Measurements from ENCODE around the gene FAM193A.

DNA sequence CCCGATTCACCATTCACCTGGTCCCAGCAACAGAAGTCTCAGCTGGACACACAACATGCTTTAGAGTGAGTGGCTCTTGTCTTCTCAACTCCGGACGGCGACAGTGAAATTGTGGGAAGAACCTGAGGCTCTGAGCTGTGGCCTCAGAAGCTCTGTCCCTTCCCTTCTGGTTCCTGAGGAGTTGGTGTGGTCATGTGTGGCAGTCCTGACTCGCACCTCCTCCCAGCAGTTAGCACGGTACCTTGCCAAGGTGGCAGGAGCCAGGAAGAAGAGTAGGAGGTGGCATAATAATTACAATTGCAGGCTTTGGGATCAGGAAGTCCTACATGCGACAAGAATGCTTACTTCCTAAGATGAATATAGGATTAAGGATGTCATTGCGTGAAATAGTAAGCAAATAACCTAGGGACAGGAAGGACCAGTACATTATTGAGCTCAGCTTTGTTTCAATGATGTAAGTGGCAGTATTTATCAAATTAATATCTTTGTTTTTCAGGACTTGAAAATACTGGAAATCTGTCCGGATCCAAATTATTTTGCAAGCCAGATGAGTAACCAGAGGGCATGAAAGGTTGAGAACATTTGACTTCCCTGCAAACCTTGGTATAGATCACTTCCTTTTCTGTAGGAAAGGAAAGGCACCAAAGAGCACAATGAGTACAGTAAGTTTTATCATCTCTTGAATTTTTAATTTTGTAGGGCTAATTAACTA is 46.5 kb upstream of the FAM193A start:
- TF ChIP-seq, protein P1, sequence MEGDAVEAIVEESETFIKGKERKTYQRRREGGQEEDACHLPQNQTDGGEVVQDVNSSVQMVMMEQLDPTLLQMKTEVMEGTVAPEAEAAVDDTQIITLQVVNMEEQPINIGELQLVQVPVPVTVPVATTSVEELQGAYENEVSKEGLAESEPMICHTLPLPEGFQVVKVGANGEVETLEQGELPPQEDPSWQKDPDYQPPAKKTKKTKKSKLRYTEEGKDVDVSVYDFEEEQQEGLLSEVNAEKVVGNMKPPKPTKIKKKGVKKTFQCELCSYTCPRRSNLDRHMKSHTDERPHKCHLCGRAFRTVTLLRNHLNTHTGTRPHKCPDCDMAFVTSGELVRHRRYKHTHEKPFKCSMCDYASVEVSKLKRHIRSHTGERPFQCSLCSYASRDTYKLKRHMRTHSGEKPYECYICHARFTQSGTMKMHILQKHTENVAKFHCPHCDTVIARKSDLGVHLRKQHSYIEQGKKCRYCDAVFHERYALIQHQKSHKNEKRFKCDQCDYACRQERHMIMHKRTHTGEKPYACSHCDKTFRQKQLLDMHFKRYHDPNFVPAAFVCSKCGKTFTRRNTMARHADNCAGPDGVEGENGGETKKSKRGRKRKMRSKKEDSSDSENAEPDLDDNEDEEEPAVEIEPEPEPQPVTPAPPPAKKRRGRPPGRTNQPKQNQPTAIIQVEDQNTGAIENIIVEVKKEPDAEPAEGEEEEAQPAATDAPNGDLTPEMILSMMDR (conservative IDR thresholded peaks at IDR 0.05; ENCODE audit: low read depth, low read length), result no peak
- TF ChIP-seq EZH2 (IDR thresholded peaks at IDR 0.05; ENCODE audit: low read length, unreplicated experiment) (no peak), EZH2phosphoT487 (IDR thresholded peaks at IDR 0.05; ENCODE audit: borderline replicate concordance, low read length) (no peak)
